GM20000 (cell line): Measurements from ENCODE around the gene ASF1B.

Experiments used
- DNase-seq: peaks from one replicate; pipeline ENCODE4 v3.0.0; 2012; ENCODE audit warnings: low spot score
- TF ChIP-seq, protein P1 (sequence below): IDR thresholded peaks from 2 replicates; pipeline ENCODE4 v1.5.1; 2012; ENCODE audit warnings: mild to moderate bottlenecking, control low read depth; ENCODE audit errors: extremely low read depth, missing control alignments

Gene ASF1B

GRCh38 chr19:14117668-14118164, 18.7 kb downstream of the ASF1B start, which contains the start of gene PRKACA:
PRKACA (minus strand) TSS chr19:14117762; CDS start chr19:14117547, 215 bp downstream.
- TF ChIP-seq, protein P1, sequence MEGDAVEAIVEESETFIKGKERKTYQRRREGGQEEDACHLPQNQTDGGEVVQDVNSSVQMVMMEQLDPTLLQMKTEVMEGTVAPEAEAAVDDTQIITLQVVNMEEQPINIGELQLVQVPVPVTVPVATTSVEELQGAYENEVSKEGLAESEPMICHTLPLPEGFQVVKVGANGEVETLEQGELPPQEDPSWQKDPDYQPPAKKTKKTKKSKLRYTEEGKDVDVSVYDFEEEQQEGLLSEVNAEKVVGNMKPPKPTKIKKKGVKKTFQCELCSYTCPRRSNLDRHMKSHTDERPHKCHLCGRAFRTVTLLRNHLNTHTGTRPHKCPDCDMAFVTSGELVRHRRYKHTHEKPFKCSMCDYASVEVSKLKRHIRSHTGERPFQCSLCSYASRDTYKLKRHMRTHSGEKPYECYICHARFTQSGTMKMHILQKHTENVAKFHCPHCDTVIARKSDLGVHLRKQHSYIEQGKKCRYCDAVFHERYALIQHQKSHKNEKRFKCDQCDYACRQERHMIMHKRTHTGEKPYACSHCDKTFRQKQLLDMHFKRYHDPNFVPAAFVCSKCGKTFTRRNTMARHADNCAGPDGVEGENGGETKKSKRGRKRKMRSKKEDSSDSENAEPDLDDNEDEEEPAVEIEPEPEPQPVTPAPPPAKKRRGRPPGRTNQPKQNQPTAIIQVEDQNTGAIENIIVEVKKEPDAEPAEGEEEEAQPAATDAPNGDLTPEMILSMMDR: no peak
- DNase-seq: peak; percentile 100

DNA sequence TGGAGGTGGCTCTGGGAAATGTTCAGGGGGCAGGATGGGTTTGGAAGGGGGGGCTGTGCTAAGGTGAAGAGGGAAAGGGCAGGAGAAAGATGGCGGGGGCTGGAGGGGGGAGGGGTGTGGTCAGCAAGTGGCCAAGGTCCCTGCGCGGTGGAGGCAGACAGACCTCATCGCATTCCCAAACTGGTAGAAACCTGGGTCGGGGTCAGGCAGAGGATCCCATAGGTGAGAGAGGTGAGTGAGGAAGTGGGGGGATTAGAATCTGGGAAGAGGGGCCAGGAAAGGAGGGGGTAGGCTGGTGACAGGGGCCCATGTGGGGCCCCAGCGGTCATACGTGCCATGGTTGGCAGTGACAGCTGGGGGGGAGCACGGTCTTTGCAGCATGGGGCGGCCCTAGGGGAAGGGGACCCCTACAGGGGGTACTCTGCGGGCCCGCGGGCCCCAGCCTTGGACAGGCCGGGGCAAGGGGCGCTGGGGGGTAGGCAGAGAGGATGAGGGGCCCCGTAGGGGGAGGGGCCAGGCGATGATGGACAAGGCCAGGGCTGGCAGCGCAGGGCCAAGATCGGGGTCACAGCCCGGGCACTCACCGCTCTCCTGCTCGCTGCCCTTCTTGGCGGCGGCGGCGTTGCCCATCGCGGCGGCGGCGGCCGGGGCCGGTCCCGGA, 19.3 kb downstream of the ASF1B start:
- TF ChIP-seq, protein P1: no peak
- no peak for DNase-seq

GRCh38 chr19:14116525-14116917, 19.9 kb downstream of the ASF1B start:
- no peak for DNase-seq
- TF ChIP-seq, protein P1: no peak

DNA sequence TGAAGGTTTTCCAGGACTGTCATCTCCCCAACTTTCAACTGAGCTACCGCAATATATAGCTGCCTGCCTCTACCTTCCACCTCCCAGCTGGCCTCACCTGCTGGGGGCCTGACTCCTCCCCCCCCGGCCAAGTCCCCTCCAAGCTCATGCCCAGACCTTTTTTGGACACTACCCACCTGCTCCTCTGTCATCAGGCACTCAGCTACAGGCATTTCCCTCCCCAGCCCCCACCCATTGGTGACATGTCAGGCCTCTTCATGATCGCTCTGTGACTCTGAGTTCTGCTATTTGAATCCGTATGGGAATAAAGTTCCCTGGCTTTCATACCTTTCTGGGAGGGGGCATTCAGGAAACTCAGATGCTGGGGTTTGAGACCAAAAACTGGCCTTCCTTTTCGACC, 20.6 kb downstream of the ASF1B start:
- DNase-seq: no peak
- TF ChIP-seq, protein P1: no peak

DNA sequence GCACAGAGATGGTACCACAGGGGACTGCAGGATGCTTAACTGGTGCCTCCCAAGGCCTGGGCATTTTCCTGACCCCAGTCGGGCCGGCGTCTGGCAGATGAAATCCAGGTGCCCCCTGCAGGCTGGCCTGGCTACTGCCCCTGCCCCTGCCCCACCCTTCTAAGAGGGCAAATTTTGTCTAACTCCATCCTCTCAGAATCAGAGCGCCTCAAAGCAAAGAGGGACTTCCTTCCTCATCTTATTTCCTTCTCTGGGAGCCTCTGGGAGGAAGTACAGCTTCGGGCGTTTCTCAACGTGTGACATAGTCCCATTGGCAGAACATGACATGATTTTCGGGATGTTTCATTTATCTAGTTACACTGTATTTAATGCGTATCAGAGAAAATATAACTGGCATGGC, 21.5 kb downstream of the ASF1B start:
- DNase-seq: peak; percentile 69
- TF ChIP-seq, protein P1: peak; percentile 1

GRCh38 chr19:14114439-14114838, 21.9 kb downstream of the ASF1B start:
- TF ChIP-seq, protein P1: no peak
- DNase-seq: no peak

DNA sequence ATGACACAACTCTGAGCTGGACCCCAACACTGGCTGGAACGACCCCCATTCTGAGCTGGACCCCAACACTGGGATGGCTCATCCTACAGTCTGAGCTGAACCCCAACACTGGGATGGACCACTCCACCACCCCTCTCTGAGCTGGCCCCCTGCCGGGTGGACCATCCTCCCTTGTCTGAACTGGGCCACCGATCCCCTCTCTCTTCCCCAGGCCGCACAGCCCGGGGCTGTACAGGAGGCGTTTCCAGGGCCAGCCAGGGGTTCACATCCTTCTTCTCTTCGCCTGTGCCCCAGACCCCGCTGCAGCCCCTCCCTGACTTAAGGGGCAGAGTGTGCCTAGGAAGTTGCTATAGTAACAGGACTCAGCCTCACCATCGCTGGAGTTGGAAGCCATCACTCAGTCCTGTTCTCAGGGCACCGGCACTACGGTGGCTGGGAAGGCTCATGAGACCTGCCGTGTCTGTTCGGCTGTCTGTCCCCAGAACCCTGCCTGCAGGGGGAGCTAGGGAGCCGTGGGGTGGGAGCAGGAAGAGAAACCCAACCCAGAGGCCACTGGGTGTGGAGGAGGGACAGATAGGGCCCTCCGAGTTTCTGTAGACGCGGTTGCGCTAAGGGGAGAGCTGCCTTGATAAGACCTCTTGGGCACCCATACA, 22.5 kb downstream of the ASF1B start:
- TF ChIP-seq, protein P1: peak; percentile 29
- DNase-seq: no peak
